Activated naive CD4-positive, alpha-beta T cell treated with anti-CD3 and anti-CD28 coated beads, Interleukin-2, amount 50 U/mL, for 72 hours (primary cell): Measurements from ENCODE around the gene HERC3. TPM values are rescaled to one million over a fixed set of nuclear protein-coding genes. Genes with fewer than 3 reads are reported as not detected.
"Not testable (repeated sequence)": the region's sequence is repeated elsewhere in the genome, so short reads cannot be mapped to it uniquely, and the experiment has no call there.

Source experiments
- ATAC-seq, 2 donors: fragments of 150-1000 bp; cut with Tn5 transposase; 2 replicates each; pipeline ENCODE4 v1.10.0; 2021; ENCODE audit warnings: mild to moderate bottlenecking in 2 of 2, moderate library complexity in 2 of 2
- DNase-seq, 2 donors: peaks; one replicate each; pipeline ENCODE4 v3.0.0; 2021 to 2022; ENCODE audit warnings: low spot score in 2 of 2
- H3K27ac Mint-ChIP-seq, 2 donors: one replicate each; pipeline ENCODE4 v1.8.0; 2022; ENCODE audit warnings: mild to moderate bottlenecking in 2 of 2, mixed read lengths in 2 of 2
- H3K36me3 Mint-ChIP-seq, 2 donors: one replicate each; pipeline ENCODE4 v1.8.0; 2022; ENCODE audit warnings: mixed read lengths in 2 of 2
- H3K9me3 Mint-ChIP-seq, 2 donors: one replicate each; pipeline ENCODE4 v1.8.0; 2022; ENCODE audit warnings: mixed read lengths in 2 of 2
- total RNA-seq, 2 donors: library from RNA; stranded (reverse); gene quantifications; one replicate each; pipeline ENCODE4 v1.2.3, GENCODE V29; 2022

HERC3 gene
- total RNA-seq, 2 donors from 2014 or later = 29.9 to 64.3 TPM

- Mint-ChIP-seq H3K9me3 (peaks cover 0 to 5% of the 10 kb centered on the region in 2 donors), H3K27ac (peak overlapping the region in 1 of 2 donors; percentile 33), H3K36me3 (peaks cover 6 to 38% of the 10 kb centered on the region in 2 donors)
- ATAC-seq (peak; percentile 26 to 40), DNase-seq (no peak)
Measured at GRCh38 chr4:88599714-88600113, 7.4 kb downstream of the HERC3 start.

GRCh38 chr4:88600176-88600838 lies 8.0 kb downstream of the HERC3 start:
- ATAC-seq (no peak), DNase-seq (no peak)
- Mint-ChIP-seq H3K9me3 (peaks cover 0 to 5% of the 10 kb centered on the region in 2 donors), H3K36me3 (peaks cover 6 to 38% of the 10 kb centered on the region in 2 donors), H3K27ac (peak overlapping the region in 1 of 2 donors; percentile 33)

DNA sequence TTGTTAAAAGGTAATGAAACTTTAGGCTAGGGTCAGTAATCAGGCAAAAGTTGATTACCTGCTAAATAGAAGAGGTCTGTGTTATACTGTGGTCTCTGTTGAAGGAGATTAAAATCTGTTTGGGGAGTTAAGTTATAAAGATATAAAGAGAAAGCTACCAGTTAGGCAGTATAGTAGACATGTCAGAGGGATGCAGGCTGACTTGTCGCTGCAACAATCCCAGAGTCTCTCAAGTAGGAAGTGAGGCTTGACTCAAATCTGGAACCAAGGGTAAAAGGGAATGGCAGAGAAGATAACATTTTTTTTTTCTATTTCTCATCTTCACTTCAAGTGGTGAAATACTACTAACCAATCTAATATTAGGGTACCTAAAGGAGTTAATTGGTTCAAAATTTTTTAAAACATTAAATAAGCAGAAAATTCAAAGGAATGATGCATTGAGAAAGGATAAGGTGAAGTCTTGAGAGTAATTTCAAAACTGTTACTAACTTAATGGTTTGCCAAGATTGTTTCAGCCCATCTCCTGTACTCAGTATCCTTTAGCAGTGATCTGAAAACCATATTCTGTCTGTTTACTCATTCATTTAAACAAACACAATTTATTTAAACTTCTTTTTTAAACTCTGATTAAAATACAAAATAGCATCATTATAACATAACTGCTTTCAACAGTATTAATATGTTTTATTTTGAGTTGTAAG lies 12.8 kb downstream of the HERC3 start:
- ATAC-seq (peak; percentile 56 to 68), DNase-seq (no peak)
- H3K36me3 Mint-ChIP-seq = peaks cover 19 to 67% of the 10 kb centered on the region in 2 donors
- peak overlapping the region in 1 of 2 donors; percentile 3 for H3K27ac Mint-ChIP-seq
- H3K9me3 Mint-ChIP-seq = peaks cover 11 to 29% of the 10 kb centered on the region in 2 donors

- H3K36me3 Mint-ChIP-seq = peaks cover 19 to 73% of the 10 kb centered on the region in 2 donors
- peak overlapping the region in 1 of 2 donors; percentile 58 for H3K27ac Mint-ChIP-seq
- H3K9me3 Mint-ChIP-seq = peaks cover 11 to 29% of the 10 kb centered on the region in 2 donors
- DNase-seq (no peak), ATAC-seq (no peak)
Measured at GRCh38 chr4:88605736-88606135, 13.5 kb downstream of the HERC3 start.

DNA sequence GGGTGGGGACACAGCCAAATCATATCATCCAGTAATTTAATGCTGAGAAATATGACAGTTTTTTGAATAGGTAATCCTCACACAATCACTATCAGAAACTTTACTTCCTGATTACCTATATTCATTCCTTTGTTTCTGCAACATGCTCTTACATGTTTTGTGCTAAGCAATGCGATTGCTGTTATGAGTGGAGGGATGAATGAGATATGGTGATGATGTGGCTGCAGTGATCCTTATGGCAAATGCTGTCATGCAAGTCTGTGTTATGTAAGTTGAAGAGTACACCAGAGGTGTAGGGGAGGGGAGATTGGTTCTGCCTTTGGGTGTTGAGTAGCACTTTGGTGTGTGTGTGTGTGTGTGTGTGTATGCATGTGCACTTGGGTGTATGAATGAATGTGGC lies 14.6 kb downstream of the HERC3 start:
- peaks cover 11 to 29% of the 10 kb centered on the region in 2 donors for H3K9me3 Mint-ChIP-seq
- H3K36me3 Mint-ChIP-seq = peaks cover 19 to 80% of the 10 kb centered on the region in 2 donors

GRCh38 chr4:88609387-88609786 lies 17.1 kb downstream of the HERC3 start:
- no peak for ATAC-seq
- no peak for DNase-seq
- peak overlapping the region; percentile 7 to 94 for H3K27ac Mint-ChIP-seq
- H3K9me3 Mint-ChIP-seq = peaks cover 11 to 28% of the 10 kb centered on the region in 2 donors
- peaks cover 19 to 63% of the 10 kb centered on the region in 2 donors for H3K36me3 Mint-ChIP-seq

More for the DNA sequence above, 14.6 kb downstream of the HERC3 start:
- no peak for DNase-seq
- no peak overlapping the region for H3K27ac Mint-ChIP-seq
- ATAC-seq = no peak

DNA sequence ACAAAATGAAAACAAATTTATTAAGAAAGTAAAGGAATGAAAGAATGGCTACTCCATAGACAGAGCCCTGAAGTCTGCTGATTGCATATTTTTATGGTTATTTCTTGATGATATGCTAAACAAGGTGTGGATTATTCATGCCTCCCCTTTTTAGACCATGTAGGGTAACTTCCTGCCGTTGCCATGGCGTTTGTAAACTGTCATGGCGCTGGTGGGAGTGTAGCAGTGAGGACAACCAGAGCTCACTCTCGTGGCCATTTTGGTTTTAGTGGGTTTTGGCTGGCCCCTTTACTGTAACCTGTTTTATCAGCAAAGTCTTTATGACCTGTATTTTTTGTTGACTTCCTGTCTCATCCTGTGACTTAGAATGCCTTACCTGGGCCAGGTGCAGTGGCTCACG lies 17.5 kb downstream of the HERC3 start:
- H3K36me3 Mint-ChIP-seq = peaks cover 19 to 64% of the 10 kb centered on the region in 2 donors
- peaks cover 11 to 24% of the 10 kb centered on the region in 2 donors for H3K9me3 Mint-ChIP-seq
- DNase-seq, ATAC-seq: not testable (repeated sequence)
- peak overlapping the region in 1 of 2 donors; percentile 94 for H3K27ac Mint-ChIP-seq

DNA sequence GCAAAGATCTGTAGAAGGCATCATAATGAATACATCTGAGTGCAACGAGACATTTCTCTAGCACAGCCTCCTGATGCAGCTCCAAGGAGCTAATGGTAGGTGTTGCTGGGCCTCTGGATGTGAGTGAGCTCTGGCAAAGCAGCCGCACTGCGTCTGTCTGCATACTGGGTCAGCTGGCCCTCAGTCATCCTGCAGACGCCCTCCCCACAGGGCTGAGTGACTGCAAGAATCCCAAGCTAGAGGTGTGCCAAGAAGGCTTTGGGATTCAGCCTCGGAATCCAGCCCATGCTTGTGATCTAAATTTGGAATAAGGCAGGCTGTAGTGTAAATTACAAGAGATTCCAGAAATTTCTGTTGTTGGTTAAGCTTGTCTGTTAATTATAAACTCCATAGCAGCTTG lies 18.5 kb downstream of the HERC3 start:
- ATAC-seq = no peak
- peak overlapping the region in 1 of 2 donors; percentile 94 for H3K27ac Mint-ChIP-seq
- H3K36me3 Mint-ChIP-seq = peaks cover 19 to 62% of the 10 kb centered on the region in 2 donors

GRCh38 chr4:88613417-88613875 lies 21.2 kb downstream of the HERC3 start:
- peaks cover 5 to 38% of the 10 kb centered on the region in 2 donors for H3K36me3 Mint-ChIP-seq
- peak overlapping the region; percentile 89 to 94 for H3K27ac Mint-ChIP-seq
- peak in 1 of 2 donors; percentile 22 for DNase-seq
- ATAC-seq = peak; percentile 70 to 74
- H3K9me3 Mint-ChIP-seq = peaks cover 4 to 5% of the 10 kb centered on the region in 2 donors

More for the DNA sequence above, 18.5 kb downstream of the HERC3 start:
- peaks cover 11 to 22% of the 10 kb centered on the region in 2 donors for H3K9me3 Mint-ChIP-seq
- no peak for DNase-seq

- H3K9me3 Mint-ChIP-seq = no peaks in the 10 kb centered on the region
- peaks cover 0 to 32% of the 10 kb centered on the region in 2 donors for H3K36me3 Mint-ChIP-seq
- no peak for DNase-seq
- ATAC-seq = no peak
- peak overlapping the region in 1 of 2 donors; percentile 94 for H3K27ac Mint-ChIP-seq
Measured at GRCh38 chr4:88614058-88614457, 21.8 kb downstream of the HERC3 start.

DNA sequence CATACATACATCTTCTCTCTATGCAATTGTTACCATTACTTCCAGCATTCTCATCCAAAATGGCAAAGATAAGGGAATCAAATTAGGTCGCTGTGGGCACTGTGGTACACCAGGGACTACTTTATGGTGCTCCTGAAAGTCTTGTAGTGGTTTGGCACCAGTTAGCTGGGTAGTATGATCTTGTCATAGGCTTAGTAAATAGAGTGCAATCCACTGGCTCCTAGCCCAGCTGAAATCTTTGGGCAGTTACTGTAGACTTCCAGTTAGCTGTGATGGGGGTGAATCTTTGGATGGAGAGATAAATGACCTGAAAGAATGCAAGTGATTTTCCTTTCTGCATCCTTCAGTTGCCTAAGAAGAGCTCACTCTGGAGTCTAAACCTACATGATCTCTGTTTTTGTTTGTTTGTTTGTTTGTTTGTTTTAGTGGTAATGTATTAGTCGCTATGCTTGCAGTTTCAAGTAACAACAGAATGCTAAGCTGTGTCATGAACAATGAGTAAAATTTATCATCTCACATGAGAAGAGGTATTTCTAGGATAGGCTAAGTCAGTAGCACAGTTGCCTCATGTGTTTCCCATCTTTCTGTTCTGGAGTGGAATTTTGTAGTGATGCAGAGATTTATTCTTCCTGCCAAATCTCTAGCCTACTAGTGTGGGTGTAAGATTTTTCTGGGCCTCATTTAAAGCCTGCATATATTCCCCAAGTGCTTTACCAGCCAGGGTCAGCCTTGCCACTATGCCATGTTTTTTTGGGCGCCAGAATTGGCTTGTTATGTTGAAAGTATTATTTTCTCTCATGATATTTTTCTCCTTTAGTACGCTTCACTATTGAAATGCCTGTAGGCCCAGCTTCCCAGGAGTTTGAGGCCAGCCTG lies 24.2 kb downstream of the HERC3 start:
- DNase-seq (no peak), ATAC-seq (no peak)
- Mint-ChIP-seq H3K9me3 (no peaks in the 10 kb centered on the region), H3K27ac (no peak overlapping the region), H3K36me3 (peaks cover 0 to 8% of the 10 kb centered on the region in 2 donors)

DNA sequence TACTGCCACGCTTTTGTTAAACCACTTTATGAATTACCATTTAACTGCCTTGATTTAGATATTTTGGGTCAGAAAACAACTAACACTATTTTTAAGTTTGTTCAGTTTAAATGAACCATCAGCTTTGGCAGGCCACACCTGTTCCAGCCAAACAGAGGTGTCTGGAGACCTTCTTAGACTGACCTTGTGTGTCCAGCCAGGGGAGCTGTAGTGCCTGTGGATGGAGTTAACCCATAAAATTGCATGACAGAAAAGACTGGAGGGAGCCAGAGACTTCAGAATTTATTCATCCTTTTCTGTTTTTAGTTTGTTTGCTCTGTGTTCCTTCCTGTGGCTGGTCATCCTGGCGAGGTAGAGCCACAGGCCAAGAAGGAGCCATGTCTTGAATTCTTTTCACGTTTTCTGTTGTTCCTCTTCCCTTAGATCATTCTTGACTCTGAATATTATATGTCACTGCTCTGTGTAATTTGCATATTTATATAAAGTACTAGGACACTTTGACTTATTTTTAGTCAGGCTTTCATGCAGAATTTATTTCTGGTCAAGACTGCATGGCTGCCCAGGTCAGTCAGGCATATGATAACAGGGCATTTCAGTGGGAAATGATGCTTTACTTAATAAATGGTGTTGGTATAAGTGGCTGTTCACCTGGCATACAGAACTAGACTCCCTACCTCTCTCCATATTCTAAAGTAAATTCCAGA lies 26.7 kb downstream of the HERC3 start:
- Mint-ChIP-seq H3K27ac (no peak overlapping the region), H3K9me3 (peaks cover 2 to 4% of the 10 kb centered on the region in 2 donors), H3K36me3 (peaks cover 8 to 12% of the 10 kb centered on the region in 2 donors)
- DNase-seq (no peak), ATAC-seq (no peak)

- DNase-seq = no peak
- no peak overlapping the region for H3K27ac Mint-ChIP-seq
- H3K9me3 Mint-ChIP-seq = peaks cover 3 to 10% of the 10 kb centered on the region in 2 donors
- ATAC-seq = no peak
- H3K36me3 Mint-ChIP-seq = peaks cover 14 to 15% of the 10 kb centered on the region in 2 donors
Measured at GRCh38 chr4:88619971-88620370, 27.7 kb downstream of the HERC3 start.

DNA sequence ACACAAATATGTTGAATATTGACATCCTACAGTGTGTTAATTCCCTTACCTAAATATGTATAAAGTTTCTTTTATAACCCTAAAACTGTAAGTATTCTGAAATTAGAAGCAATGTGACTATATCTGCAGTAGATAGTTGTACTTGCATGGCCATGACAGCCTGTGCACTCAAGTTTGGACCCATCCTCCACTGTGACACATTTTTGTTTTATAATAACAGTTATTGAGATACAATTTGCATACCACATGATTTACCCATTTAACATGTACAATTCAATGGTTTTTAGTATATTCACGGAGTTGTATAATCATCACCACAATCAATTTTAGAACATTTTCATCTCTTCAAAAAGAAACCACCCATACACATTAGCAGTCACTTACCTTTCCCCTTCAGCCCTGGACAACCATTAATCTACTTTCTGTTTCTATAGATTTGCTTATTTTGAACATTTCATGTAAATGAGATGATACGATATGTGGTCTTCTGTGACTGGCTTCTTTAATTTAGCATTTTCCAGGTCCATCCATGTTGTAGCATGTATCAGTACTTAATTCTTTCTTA lies 29.6 kb downstream of the HERC3 start:
- peaks cover 14 to 15% of the 10 kb centered on the region in 2 donors for H3K36me3 Mint-ChIP-seq

GRCh38 chr4:88623097-88623496 lies 30.8 kb downstream of the HERC3 start:
- Mint-ChIP-seq H3K36me3 (peaks cover 14 to 15% of the 10 kb centered on the region in 2 donors), H3K9me3 (peaks cover 3 to 10% of the 10 kb centered on the region in 2 donors), H3K27ac (no peak overlapping the region)
- ATAC-seq = peak; percentile 76
- no peak for DNase-seq

More for the DNA sequence above, 29.6 kb downstream of the HERC3 start:
- peaks cover 3 to 10% of the 10 kb centered on the region in 2 donors for H3K9me3 Mint-ChIP-seq
- DNase-seq = no peak
- no peak overlapping the region for H3K27ac Mint-ChIP-seq
- peak in 1 of 2 donors; percentile 32 for ATAC-seq
